HL-60/S4 treated with phorbol 12-myristate 13-acetate at 8.2 ng/mL for 4 days and 3 days (cell line): ENCODE results near the gene LDB2.
"Not testable (repeated sequence)": the region's sequence is repeated elsewhere in the genome, so short reads cannot be mapped to it uniquely, and the experiment has no call there.

ENCODE experiments used
- in situ Hi-C: fragments of 300-500 bp; cut with MboI; formaldehyde crosslinking; loops from 2 replicates; pipeline ENCODE4 v1.15.0; 2022; ENCODE audit warnings: low sequenced_read_pairs

LDB2 gene

GRCh38 chr4:16579866-16580265 is 318.6 kb downstream of the LDB2 start:
- in situ Hi-C loops, result no loop called here

GRCh38 chr4:16577177-16577576 is 321.3 kb downstream of the LDB2 start:
- in situ Hi-C loops, result no loop called here

- in situ Hi-C loops, result no loop called here
These were observed 323.5 kb downstream of the LDB2 start for GRCh38 chr4:16574981-16575380.

GRCh38 chr4:16573739-16574138 is 324.7 kb downstream of the LDB2 start:
- in situ Hi-C loops, result no loop called here

GRCh38 chr4:16573206-16573605 is 325.2 kb downstream of the LDB2 start:
- in situ Hi-C loops, result no loop called here

GRCh38 chr4:16572631-16573030 is 325.8 kb downstream of the LDB2 start:
- in situ Hi-C loops, result no loop called here

GRCh38 chr4:16572161-16572560 is 326.3 kb downstream of the LDB2 start:
- in situ Hi-C loops, result no loop called here

GRCh38 chr4:16569790-16570189 is 328.7 kb downstream of the LDB2 start:
- in situ Hi-C loops, result no loop called here

GRCh38 chr4:16557316-16557715 is 341.1 kb downstream of the LDB2 start:
- in situ Hi-C loops, result not testable (repeated sequence)

- in situ Hi-C loops, result no loop called here
These were observed 343.3 kb downstream of the LDB2 start for GRCh38 chr4:16555156-16555555.

- in situ Hi-C loops, result no loop called here
These were observed 347.9 kb downstream of the LDB2 start for GRCh38 chr4:16550531-16550930.

GRCh38 chr4:16545656-16546055 is 352.8 kb downstream of the LDB2 start:
- in situ Hi-C loops, result no loop called here

- in situ Hi-C loops, result no loop called here
These were observed 353.6 kb downstream of the LDB2 start for GRCh38 chr4:16544869-16545268.

- in situ Hi-C loops, result no loop called here
These were observed 354.2 kb downstream of the LDB2 start for GRCh38 chr4:16544251-16544721.

GRCh38 chr4:16537926-16538325 is 360.5 kb downstream of the LDB2 start:
- in situ Hi-C loops, result no loop called here

- in situ Hi-C loops, result no loop called here
These were observed 366.0 kb downstream of the LDB2 start for GRCh38 chr4:16532240-16532970.

- in situ Hi-C loops, result no loop called here
These were observed 367.5 kb downstream of the LDB2 start for GRCh38 chr4:16530688-16531635.

GRCh38 chr4:16524911-16525554 is 373.4 kb downstream of the LDB2 start:
- in situ Hi-C loops, result no loop called here

- in situ Hi-C loops, result no loop called here
These were observed 374.0 kb downstream of the LDB2 start for GRCh38 chr4:16524406-16524805.

- in situ Hi-C loops, result not testable (repeated sequence)
These were observed 374.9 kb downstream of the LDB2 start for GRCh38 chr4:16523526-16523925.

- in situ Hi-C loops, result no loop called here
These were observed 377.1 kb downstream of the LDB2 start for GRCh38 chr4:16521156-16521915.
